Activated gamma-delta T cell treated with Interleukin-2 at 50 U/mL for 16 hours (primary cell): ENCODE data around the gene PPP2R5C.

Experiments used
- DNase-seq: peaks from one replicate; pipeline ENCODE4 v3.0.0-alpha.2; 2020

Gene PPP2R5C

DNA sequence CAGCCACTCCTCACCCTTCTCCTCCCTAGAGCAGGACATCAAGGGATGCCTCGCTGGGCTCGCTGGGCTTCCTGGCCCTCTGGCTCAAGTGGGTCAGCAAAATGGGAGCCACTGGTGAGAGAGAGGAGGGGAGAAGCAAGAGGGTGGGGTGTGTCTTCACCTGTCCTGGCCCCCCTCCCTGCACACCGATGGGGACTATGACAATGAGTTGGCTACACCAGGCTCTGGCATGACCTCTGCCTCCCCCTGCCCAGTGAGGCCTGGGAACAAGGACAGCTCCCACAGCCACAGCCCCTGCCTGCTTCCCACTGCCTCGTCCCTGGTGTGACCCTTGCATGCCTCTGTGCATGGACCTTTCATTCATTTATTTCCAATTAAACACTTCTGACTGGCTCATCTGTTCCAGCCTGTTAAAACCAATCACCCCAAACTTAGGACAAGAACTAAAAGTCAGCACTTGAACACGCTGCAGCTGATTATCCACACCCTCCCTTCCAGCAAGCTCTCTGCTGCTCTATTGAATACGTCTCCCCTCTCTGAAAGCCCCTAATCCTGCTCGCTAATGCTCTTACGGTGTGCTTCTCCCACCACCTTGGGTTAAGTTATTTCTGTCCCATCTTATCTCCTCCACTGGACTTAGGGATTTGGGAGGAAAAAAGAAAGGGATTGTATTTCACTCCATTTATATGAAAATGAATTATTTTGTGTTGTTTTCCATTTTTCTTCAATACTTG, 5.8 kb upstream of the PPP2R5C start:
- DNase-seq, result no peak

DNA sequence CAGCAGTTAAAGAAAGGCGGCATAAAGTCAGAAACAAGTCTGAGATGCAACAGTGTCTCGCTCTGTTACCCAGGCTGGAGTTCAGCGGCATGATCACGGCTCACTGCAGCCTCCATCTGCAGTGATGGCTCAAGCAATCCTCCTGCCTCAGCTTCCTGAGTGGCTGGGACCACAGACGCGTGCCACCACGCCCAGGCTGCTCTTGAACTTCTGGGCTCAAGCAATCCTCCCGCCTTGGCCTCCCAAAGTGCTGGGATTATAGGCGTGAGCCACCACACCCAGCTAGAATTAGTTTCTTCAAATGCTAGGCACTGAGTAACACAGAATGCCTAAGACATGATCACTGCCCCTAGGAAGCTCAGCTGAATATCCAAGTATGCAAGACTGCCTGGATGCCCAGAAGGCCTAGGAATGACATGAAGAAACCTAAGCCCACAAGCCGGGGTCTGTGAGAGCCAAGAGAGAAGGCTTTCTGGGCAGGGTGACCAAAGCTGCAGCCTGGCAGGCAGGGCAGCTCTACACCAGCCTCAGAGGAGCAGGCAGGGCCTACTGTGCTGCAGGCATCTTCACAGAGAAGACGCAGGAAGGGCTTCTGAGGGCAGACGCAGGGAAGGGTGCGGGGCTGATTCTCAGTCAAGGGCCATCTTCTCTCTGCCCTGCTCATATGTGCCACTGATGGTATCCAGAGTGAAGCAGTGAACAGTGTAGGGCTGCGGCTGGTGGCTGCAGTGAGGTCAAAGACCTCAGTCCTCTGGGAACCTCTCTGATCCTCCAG, 4.3 kb upstream of the PPP2R5C start:
- no peak for DNase-seq

DNA sequence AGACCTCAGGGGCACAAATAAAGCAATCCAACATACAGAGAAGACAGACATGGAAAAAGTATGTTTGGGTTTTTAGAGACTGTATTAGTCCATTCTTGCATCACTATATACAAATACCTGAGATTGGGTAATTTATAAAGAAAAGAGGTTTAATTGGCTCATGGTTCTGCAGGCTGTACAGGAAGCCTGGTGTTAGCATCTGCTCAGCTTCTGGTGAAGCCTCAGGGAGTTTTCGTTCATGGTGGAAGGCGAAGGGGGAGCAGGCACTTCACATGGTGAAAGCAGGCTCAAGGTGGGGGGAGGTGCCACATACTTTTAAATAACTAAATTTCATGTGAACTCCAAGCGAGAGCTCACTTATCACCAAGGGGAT, 3.7 kb upstream of the PPP2R5C start:
- DNase-seq, result no peak

DNA sequence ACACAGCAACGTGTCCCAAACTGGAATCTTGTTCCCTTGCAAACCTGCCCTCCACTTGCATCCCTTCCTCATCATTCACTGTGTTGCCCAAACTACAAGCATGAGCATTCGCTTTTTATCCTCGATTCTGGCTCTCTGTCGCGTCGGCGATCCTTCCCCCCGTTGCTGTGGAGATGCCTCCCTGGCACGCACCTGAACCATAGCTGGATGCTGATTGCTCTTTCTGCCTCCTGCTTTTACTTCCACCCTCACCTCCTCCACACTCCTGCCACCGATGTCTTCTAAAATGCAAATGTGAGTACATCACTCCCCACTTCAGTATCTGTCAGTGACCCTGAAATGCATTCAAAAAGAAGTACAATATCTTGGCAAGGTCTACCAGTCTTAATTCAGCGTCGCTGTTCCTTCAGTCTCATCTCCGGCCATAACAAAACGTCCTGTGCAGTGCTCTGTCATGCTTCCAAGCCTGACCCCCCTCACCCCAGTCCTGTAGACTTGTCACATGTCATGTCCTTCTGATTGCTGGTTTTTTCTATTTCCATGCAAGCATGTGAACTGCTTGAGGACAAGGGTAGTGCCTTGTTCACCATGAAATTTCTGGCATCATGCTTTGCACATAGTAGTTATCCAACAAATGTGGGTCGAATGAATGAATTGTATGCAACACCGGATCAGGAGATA, 2.5 kb upstream of the PPP2R5C start:
- DNase-seq, result no peak

DNA sequence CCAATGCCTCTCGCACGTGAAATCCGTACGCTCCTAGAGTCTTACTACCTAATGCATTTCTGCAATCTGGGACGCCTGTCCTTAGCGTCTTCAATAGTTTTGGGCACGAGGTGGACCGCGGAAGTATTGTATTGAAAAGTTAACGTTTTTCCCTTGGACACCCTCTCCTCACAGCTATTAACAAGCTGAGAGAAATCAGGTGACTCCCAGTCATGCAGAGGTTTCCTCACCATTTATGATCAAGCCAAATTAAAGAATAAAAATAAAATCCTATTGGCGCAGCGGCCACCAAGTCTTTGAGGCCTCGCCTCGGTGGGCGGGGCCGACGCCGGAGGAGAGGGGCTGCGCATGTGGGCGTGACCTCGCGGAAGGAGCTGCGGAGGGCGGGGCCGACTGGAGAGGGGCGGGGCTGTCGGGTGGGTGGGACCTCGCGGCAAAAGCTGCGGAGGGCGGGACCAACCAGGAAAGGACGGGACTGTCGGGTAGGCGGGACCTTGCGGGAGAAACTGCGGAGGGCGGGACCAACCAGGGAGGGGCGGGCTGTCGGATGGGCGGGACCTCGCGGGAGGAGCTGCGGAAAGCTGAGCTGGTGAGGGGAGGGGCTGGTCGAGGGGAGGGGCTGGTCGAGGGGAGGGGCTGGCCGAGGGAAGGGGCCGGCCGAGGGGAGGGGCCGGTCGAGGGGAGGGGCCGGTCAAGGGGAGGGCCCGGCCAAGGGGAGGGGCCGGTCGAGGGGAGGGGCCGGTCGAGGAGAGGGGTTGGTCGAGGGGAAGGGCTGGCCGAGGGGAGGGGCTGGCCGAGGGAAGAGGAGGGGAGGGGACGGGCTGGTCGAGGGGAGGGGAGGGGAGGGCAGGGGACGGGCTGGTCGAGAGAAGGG, 1.1 kb upstream of the PPP2R5C start:
- DNase-seq, result peak; percentile 96

DNA sequence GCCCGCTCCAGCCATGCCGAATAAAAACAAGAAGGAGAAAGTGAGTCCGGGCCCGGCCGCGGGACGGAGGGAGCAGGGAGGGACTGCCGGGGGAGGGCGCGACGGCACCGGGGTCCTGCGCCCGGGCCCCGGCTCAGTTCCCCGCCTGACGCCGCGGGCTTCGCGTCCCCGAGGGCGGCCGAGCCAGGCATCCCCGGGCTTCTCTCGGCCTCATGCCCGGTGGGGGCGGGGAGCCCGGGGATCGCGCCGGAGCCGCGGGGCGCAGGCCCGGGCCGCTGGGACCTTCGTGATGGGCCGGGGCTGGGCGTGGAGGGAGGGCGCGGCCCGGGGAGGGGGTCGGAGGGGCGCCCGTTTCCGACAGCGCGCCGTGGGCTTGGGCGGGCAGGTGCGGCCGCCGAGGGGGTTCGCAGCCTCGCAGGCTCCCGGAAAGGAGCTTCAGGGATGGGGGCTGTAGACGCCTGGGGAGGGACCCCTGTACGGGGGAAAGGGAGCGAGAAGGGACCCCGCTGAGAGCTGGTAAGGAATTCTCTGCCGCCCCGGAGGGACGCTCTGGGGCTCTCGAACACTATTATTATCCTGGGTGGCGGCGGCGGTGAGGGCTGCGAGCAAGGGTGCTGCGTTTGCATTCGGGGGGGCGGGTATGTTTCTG, 496 bp downstream of the PPP2R5C start:
- peak; percentile 49 for DNase-seq

DNA sequence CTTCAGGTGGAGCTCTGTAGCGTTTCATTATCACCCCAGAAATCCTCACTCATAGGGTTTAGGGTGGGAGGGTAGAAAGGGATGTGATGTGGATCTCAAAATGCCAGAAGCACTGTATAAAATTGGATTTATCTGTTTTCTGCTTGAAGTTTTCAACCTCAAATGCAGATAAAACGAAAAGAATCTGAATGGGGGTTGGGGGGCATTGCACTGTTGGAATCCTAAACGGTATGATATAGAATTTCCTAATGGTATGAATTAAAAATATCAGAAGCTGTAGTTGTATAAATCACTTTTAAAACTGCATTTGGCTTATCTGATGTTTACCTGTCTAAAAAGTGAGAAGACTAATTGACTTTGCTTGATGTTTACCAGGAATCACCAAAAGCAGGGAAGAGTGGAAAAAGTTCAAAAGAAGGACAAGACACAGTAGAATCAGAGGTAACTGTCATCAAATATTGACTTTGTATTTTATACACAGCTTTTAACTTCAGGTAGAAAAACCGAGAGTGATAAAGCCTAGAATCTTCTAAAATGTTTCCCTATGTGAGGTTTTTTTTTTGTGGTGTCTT, 1.1 kb downstream of the PPP2R5C start:
- DNase-seq, result no peak

DNA sequence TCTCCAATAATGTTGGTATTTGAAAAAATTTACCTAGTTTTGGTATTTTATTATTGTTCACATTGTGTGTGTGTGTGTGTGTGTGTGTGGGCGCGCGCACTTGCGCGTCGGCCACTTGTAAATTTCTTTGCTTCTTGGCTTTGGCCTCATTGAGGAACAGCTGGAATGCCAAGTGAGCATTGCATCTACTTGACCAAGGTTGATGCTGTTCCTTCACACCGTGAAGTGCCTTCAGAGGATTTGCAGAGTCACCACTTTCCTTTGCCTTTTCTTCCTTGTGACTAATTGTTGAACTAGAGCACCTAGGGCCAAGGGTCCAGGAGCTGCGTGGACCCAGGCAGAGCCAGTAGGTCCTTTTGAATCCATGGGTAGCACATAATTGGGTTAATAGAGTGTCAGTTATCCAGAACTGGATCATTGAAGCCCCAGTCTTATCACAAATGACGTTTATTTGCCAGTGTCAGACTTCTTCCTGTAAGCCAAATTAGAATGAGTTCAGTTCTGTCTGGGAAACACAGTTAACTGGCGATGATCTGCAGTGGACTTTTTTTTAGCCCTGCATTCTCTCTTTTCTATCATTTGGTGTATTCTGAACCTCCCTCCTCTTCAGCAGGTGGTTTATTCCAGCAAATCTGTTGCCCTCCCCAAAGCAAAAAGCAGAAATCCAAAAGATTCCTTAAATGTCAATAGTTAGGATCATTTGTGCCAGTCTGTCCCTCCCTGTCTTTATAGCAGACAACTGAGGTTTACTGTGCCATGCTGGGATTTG, 2.6 kb downstream of the PPP2R5C start:
- no peak for DNase-seq

DNA sequence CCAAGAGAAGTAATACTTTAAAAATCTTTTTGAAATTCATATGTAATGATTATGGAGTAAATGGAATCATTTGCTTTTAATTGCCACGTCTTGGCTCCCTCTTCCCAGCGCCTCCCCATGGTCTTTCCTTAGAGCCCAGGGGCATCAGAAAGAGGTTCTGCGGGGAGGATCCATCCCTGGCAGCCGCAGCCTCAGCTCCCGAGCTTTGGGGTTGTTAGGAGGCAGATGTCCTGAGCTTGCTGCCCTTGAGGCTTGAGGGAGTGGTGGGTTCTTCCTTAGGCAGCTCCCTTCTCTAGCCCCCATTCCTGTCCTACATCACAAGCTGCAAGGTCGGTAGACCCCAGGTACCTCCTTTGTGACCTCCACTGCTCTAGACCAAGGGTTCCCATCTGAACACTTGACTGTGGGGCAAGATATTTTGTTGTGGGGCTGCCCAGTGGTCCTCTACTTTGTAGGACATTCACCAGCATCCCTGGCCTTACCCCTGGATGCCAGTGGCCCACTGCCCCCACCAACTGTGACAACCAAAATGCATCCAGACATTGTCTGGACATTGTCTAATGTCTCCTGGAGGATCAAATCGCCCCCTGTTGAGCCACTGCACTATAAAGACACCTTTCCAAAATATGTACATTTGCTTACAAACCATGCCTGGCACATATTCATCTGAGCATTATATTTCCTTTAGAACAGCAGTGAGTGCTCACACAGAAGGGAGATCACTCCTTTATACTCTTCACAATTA, 6.3 kb downstream of the PPP2R5C start:
- DNase-seq, result no peak

DNA sequence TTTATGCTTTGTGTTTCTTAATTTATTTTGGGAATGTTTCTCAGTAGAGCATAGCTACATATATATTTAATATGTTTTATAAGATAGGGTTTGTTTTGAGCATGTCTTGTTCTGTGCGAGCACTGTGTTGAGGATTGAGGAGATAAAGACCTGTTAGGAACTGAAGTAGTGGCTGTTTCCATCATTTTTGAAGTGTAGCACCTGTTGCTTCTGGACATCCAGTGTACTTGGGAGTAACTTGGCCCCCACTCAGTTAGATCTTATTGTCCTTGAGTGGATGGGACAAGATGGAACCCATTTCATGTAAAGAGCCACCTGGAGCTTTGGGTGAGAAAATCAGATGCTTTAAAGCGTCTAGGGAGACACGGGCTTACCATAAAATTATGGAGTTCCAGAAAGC, 8.7 kb downstream of the PPP2R5C start:
- no peak for DNase-seq

DNA sequence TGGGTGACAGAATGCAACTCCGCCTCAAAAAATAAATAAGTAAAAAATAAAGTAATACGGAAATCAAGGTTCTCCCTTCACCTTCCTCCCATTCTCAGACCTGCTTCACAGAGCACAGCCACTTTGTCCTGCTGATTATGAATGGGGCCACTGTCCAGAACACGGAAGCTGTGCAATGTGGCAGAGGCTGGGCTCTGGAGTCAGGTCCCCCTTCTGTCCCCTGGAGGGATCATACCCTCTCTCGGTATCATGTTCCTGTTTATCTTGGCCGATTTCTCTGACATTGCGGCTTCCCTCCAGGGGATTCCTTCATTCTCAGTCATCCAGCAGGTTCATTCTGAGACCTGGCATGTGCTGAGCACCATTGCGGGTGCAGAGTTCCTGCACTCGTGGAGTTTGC, 11.3 kb downstream of the PPP2R5C start:
- DNase-seq, result no peak

DNA sequence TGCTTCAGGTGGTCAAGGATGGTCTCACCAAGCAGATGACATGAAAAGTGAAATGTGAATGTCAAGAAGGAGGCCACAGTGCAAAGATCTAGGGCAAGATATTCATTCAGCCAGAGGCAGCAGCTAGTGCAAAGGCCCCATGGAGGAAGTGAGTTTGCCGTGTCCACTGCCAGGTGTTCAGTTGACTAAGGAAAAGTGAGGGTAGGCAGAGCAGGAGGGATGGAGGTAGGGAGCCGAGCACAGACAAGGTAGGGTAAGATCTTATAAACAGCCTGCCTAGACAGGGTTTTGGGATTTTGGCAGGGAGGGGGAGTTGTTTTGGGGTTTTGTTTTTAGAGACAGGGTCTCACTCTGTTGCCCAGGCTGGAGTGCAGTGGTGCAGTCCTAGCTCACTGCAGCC, 11.9 kb downstream of the PPP2R5C start:
- no peak for DNase-seq

DNA sequence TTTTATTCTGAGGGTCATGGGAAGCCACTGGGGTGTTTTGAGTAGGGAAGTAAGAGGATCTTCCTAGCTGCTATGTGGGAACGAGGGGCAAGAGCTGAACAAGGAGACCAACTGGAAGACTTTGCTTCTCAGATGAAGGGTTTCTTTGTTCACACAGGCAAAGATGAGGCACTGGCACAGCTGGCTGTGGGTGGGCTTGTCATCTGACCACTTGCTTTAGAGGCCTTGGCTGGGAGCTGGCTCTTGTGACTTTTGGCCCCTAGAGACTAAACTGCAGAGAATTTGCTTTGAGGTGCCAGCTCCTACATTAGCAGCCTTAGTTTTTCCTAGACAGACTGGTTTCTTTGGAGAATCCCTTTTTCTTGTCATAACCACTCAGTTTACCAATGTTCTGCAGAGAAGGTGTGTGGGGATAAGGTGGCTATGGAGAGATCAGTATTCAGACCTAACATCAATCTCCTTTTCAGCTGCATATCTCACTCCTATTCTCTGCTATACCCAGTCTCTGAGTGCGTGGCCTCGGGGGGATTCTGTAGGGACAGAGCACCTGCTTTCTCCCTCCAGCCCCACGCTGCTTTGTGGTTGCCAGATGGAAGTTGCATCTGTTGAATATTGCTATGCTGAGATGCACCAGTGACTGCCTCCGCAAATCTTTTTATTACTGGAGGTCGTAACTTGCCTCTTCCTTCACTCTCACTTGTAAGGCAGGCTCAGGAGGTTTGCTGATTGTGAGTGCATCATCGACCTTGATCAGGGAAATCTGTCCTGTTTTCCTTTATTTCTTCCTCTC, 12.7 kb downstream of the PPP2R5C start:
- DNase-seq, result no peak

DNA sequence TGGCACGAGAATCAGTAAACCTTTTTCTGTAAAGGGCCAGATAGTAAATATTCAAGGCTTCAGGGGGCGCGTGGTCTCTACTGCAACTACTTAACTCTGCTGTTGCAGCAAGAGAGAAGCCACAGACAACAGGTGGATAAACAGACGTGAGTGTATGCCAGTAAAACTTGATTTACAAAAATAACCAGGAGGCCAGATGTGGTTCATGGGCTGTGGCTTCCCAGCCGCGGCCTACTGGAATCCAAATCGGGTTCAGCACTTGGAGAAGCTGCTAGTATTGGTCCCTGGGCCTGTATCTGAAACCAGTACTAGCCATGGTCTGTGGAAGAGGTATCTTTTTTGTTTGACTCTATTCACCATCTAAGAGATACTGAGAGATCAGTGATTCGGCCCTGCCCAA, 13.3 kb downstream of the PPP2R5C start:
- DNase-seq, result no peak

DNA sequence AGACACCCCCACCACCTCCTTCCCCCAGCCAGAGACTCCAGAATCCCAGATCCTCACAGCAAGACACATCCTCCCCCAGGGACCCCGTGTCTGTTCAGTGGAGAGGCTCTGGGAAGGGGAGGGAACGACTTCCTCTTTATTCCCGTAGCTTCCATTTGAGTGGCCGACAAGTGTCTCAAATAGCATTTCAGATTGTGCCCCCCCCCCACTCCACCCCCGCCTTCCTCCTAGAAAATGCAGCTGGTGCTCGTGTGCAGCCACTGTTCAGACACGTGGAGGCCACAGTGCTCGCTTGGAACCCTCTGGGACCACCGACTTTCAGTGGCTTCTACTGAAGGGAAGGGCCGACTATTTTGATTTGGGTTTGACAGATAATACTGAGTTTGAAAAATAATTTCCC, 14.3 kb downstream of the PPP2R5C start:
- DNase-seq, result no peak

DNA sequence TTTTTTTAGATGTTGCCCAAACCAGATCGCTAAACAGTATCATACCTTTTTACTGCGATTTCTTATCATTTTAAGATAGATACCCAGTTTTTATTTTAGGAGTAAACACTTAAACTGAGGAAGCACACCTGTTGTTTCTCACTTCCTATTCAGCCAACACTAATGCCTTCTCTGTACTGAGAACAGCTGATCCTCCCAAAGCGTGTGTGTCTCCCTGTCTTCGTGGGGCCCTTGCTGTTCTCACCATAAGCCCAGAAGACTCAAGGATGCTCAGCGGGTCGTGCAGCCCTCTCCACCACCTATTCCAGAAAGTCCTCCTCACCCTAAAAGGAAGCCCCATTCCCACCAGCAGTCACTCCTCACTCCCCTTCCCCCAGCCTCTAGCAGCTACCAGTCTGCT, 14.8 kb downstream of the PPP2R5C start:
- DNase-seq, result no peak

DNA sequence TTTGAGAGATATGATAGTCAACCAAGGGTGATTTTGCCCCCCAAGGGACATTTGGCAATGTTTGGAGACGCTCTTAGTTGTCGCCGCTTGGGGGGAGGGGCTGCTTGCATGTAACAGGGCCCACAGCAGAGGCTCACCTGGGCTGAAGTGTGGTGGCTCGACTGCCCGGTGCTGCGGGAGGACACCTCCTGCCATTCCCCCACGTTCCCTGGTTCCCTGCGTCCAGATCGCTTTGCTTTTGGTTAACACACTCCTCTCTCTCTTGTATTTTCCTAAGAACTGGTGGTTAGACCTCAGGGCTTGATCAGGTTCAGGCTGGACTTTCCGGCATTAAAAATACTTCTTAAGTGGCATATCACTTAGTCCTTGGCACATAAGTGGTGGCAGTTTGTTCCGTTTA, 18.9 kb downstream of the PPP2R5C start:
- DNase-seq, result no peak

DNA sequence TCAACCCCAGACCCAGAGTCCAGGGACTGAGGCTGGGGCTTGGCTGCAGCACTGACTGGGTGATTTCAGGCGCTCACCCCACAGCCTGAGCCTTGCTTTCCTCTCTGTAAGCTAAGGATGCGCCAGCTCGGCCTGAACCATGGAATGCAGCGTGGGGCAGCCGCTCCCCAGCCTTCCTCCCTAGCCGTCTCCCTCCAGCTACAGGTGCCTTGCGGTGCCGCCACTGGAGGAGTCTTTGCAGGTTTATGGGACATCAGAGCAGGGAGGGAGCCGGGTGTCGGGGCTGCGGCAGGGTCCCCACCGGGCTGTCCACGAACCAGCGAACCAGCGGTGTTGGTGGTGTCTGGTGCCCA, 19.4 kb downstream of the PPP2R5C start:
- DNase-seq, result no peak

DNA sequence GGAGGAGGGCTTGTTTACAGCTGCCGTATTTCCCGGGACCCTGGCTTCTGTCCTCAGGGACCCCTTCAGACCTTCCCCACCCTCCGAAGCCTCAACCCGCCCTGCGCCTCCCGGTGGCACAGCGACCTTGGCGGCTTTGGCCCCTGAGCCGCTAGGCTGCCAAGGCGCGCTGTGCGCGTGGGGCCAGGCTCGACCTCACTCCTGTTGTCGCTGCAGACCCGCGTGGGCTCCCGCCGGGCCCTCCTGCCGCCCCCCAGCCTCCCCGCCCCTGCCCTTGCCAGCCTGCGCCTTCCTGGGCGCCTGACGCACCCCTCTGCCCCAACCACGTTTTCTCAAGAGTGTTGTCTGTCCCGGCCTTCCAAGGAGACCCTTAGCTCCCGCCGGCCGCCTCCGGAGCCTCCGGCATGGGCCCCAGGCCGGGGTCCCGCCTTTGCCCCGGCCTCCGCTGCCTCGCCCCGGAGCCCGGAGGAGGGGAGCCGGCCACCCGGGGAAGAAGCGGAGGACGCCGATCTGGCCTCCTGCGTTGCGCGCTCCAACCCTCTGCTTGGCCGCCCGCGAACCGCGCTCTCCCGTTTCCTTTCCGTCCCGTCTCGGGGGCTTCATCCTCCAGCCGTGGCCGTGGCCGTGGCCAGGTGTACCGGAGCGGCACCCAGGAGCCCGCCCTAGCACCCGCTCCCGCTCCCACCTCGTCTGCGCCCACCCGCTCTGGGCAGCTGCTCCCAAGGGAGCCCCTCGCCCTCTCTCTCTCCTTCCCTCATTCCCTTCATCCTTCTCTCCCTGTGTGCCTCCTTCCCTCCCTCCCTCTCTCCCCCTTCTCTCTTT, 19.9 kb downstream of the PPP2R5C start:
- peak; percentile 20 for DNase-seq
